HEK293 (cell line): ENCODE results near the gene DNAH11.

Experiments used
- CTCF ChIA-PET: fragments of 350-600 bp; formaldehyde crosslinking; extraction: SDS; loops from one replicate; lab custom pipeline; 2021; ENCODE audit warnings: antibody characterized with exemption; lab: Yijun Ruan, JAX
- POLR2A ChIA-PET: fragments of 300-600 bp; formaldehyde crosslinking; extraction: SDS; loops from one replicate; lab custom pipeline; 2020; ENCODE audit warnings: antibody characterized with exemption, inconsistent platforms; lab: Yijun Ruan, JAX
- H3K27ac ChIP-seq: fragments of 200-500 bp; sonication (Bioruptor generic); 2 replicates; pipeline ENCODE4 v1.5.1; 2014; ENCODE audit warnings: low read depth, low read length, control low read depth, inconsistent platforms; ENCODE audit errors: extremely low read depth
- H3K36me3 ChIP-seq, 2 experiments: fragments of 200-500 bp in 1 of 2; sonication (Bioruptor generic) in 1 of 2; 1 replicate in 1 of 2; 2 replicates in 1 of 2; pipeline ENCODE4 v1.5.1; 2014 to 2017; ENCODE audit warnings: inconsistent platforms in 2 of 2, low read length in 2 of 2; ENCODE audit not compliant: control insufficient read depth in 2 of 2, insufficient read depth in 1 of 2
- H3K4me1 ChIP-seq: fragments of 200-500 bp; sonication (Bioruptor generic); 2 replicates; pipeline ENCODE4 v1.5.1; 2014; ENCODE audit warnings: mild to moderate bottlenecking, low read length, inconsistent platforms; ENCODE audit not compliant: control insufficient read depth, insufficient read depth
- H3K4me3 ChIP-seq: 2 replicates; pipeline ENCODE4 v1.5.1; 2011; ENCODE audit warnings: low read depth, mild to moderate bottlenecking, control low read depth, low read length, moderate library complexity
- H3K9me3 ChIP-seq: fragments of 200-500 bp; sonication (Bioruptor generic); 2 replicates; pipeline ENCODE4 v1.5.1; 2014; ENCODE audit warnings: low read depth, low read length, inconsistent platforms; ENCODE audit not compliant: control insufficient read depth, insufficient read depth
- MYNN ChIP-seq: fragments of 450-650 bp; formaldehyde crosslinking; IDR thresholded peaks from 2 replicates; pipeline ENCODE4 v1.5.1; 2016; ENCODE audit warnings: missing biosample characterization, missing genetic modification characterization, borderline replicate concordance
- MZF1 ChIP-seq: fragments of 450-650 bp; formaldehyde crosslinking; IDR thresholded peaks from 2 replicates; pipeline ENCODE4 v1.5.1; 2017; ENCODE audit warnings: missing biosample characterization, missing genetic modification characterization, borderline replicate concordance
- RBAK ChIP-seq: fragments of 450-650 bp; formaldehyde crosslinking; IDR thresholded peaks from 2 replicates; pipeline ENCODE4 v1.5.1; 2016; ENCODE audit warnings: missing biosample characterization, missing genetic modification characterization
- SCRT2 ChIP-seq: fragments of 450-650 bp; formaldehyde crosslinking; IDR thresholded peaks from 2 replicates; pipeline ENCODE4 v1.5.1; 2016; ENCODE audit warnings: missing biosample characterization, missing genetic modification characterization
- SP2 ChIP-seq: fragments of 450-650 bp; formaldehyde crosslinking; IDR thresholded peaks from 2 replicates; pipeline ENCODE4 v1.5.1; 2016; ENCODE audit warnings: missing biosample characterization, missing genetic modification characterization
- ZNF175 ChIP-seq: fragments of 450-650 bp; formaldehyde crosslinking; IDR thresholded peaks from 2 replicates; pipeline ENCODE4 v1.5.1; 2016; ENCODE audit warnings: missing biosample characterization, missing genetic modification characterization
- ZNF19 ChIP-seq: fragments of 450-650 bp; formaldehyde crosslinking; IDR thresholded peaks from 2 replicates; pipeline ENCODE4; 2016; ENCODE audit warnings: missing biosample characterization, missing genetic modification characterization, low read depth
- ZNF202 ChIP-seq: fragments of 450-650 bp; formaldehyde crosslinking; IDR thresholded peaks from 2 replicates; pipeline ENCODE4 v1.5.1; 2016; ENCODE audit warnings: missing biosample characterization, missing genetic modification characterization, borderline replicate concordance
- ZNF24 ChIP-seq: fragments of 450-650 bp; formaldehyde crosslinking; IDR thresholded peaks from 2 replicates; pipeline ENCODE4 v1.5.1; 2016; ENCODE audit warnings: missing biosample characterization, missing genetic modification characterization
- ZNF366 ChIP-seq: fragments of 450-650 bp; formaldehyde crosslinking; conservative IDR thresholded peaks from 2 replicates; pipeline ENCODE4 v1.5.1; 2016; ENCODE audit warnings: missing biosample characterization, missing genetic modification characterization
- ZNF394 ChIP-seq: fragments of 450-650 bp; formaldehyde crosslinking; IDR thresholded peaks from 2 replicates; pipeline ENCODE4 v1.5.1; 2016; ENCODE audit warnings: missing biosample characterization, missing genetic modification characterization, mild to moderate bottlenecking, moderate library complexity, borderline replicate concordance
- ZNF529 ChIP-seq: fragments of 450-650 bp; formaldehyde crosslinking; IDR thresholded peaks from 2 replicates; pipeline ENCODE4 v1.5.1; 2017; ENCODE audit warnings: missing genetic modification characterization, missing biosample characterization; ENCODE audit not compliant: insufficient replicate concordance
- ZNF530 ChIP-seq: fragments of 450-650 bp; formaldehyde crosslinking; IDR thresholded peaks from 2 replicates; pipeline ENCODE4 v1.5.1; 2016; ENCODE audit warnings: low read depth, missing biosample characterization, missing genetic modification characterization
- ZNF596 ChIP-seq: fragments of 450-650 bp; IDR thresholded peaks from 2 replicates; pipeline ENCODE4 v1.5.0; 2018; ENCODE audit warnings: missing biosample characterization, mild to moderate bottlenecking, missing genetic modification characterization, moderate library complexity
- ZNF610 ChIP-seq: fragments of 450-650 bp; formaldehyde crosslinking; IDR thresholded peaks from 2 replicates; pipeline ENCODE4 v1.5.1; 2016; ENCODE audit warnings: missing biosample characterization, missing genetic modification characterization, borderline replicate concordance
- ZNF621 ChIP-seq: fragments of 450-650 bp; formaldehyde crosslinking; IDR thresholded peaks from 2 replicates; pipeline ENCODE4 v1.5.1; 2017; ENCODE audit warnings: missing biosample characterization, missing genetic modification characterization
- ZNF776 ChIP-seq: fragments of 450-650 bp; formaldehyde crosslinking; IDR thresholded peaks from 2 replicates; pipeline ENCODE4 v1.5.0; 2017; ENCODE audit warnings: missing biosample characterization, missing genetic modification characterization, borderline replicate concordance
- TF ChIP-seq, protein P1 (sequence below): fragments of 450-650 bp; formaldehyde crosslinking; IDR thresholded peaks from 2 replicates; pipeline ENCODE4 v1.5.1; 2016; ENCODE audit warnings: missing biosample characterization, missing genetic modification characterization
- TF ChIP-seq, protein P2 (sequence below): fragments of 450-650 bp; formaldehyde crosslinking; IDR thresholded peaks from 2 replicates; pipeline ENCODE4 v1.5.1; 2016; ENCODE audit warnings: missing biosample characterization, missing genetic modification characterization
- TF ChIP-seq, protein P3 (sequence below): fragments of 450-650 bp; formaldehyde crosslinking; conservative IDR thresholded peaks from 2 replicates; pipeline ENCODE4 v1.5.1; 2016; ENCODE audit warnings: low read depth, missing biosample characterization, missing genetic modification characterization
- TF ChIP-seq, protein P4 (sequence below): fragments of 450-650 bp; formaldehyde crosslinking; IDR thresholded peaks from 2 replicates; pipeline ENCODE4 v1.5.1; 2016; ENCODE audit warnings: missing biosample characterization, missing genetic modification characterization
- TF ChIP-seq, protein P5 (sequence below): fragments of 450-650 bp; formaldehyde crosslinking; IDR thresholded peaks from 2 replicates; pipeline ENCODE4 v1.5.1; 2016; ENCODE audit warnings: missing biosample characterization, missing genetic modification characterization
- TF ChIP-seq, protein P6 (sequence below): fragments of 450-650 bp; IDR thresholded peaks from 2 replicates; pipeline ENCODE4 v1.5.1; 2018; ENCODE audit warnings: missing biosample characterization, mild to moderate bottlenecking, missing genetic modification characterization

Gene DNAH11

DNA sequence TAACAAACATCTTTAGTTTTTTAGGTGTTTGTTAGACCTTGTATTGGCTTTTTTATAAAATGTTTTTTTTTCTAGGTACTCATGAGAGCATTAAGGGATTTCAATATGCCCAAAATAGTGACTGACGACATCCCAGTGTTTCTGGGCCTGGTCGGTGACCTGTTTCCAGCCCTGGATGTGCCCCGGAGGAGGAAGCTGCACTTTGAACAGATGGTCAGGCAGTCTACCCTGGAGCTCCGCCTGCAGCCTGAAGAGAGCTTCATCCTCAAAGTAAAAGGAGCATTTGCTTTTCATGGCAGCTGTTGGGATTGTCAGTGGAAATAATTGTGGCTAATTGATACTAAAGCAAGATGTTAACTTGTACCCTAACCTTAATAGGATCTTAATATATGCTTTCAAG is 161.5 kb downstream of the DNAH11 start:
- POLR2A ChIA-PET, result no interaction called here
- Histone ChIP-seq H3K27ac (no peak overlapping the region), H3K4me3 (no peak overlapping the region), H3K4me1 (no peaks in the 10 kb centered on the region), H3K36me3 (no peaks in the 10 kb centered on the region), H3K9me3 (no peaks in the 10 kb centered on the region)
- CTCF ChIA-PET, result interaction anchor here (0.8 kb wide), 1 partner anchor 117 kb away, joined by 5 read pairs; no protein-coding TSS in a partner anchor
- TF ChIP-seq, protein P1, sequence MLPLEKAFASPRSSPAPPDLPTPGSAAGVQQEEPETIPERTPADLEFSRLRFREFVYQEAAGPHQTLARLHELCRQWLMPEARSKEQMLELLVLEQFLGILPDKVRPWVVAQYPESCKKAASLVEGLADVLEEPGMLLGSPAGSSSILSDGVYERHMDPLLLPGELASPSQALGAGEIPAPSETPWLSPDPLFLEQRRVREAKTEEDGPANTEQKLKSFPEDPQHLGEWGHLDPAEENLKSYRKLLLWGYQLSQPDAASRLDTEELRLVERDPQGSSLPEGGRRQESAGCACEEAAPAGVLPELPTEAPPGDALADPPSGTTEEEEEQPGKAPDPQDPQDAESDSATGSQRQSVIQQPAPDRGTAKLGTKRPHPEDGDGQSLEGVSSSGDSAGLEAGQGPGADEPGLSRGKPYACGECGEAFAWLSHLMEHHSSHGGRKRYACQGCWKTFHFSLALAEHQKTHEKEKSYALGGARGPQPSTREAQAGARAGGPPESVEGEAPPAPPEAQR, result no peak
- TF ChIP-seq, protein P2, sequence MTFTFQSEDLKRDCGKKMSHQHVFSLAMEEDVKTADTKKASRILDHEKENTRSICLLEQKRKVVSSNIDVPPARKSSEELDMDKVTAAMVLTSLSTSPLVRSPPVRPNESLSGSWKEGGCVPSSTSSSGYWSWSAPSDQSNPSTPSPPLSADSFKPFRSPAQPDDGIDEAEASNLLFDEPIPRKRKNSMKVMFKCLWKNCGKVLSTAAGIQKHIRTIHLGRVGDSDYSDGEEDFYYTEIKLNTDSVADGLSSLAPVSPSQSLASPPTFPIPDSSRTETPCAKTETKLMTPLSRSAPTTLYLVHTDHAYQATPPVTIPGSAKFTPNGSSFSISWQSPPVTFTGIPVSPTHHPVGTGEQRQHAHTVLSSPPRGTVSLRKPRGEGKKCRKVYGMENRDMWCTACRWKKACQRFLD, result no peak
- TF ChIP-seq ZNF610 (no peak), SP2 (no peak), ZNF529 (tag by site-specific recombination) (no peak), ZNF202 (tag by site-specific recombination) (no peak), RBAK (tag by site-specific recombination) (no peak), ZNF24 (tag by site-specific recombination) (no peak), ZNF596 (no peak), ZNF394 (tag by site-specific recombination) (no peak), ZNF621 (no peak), SCRT2 (no peak), ZNF175 (tag by site-specific recombination) (no peak)
- TF ChIP-seq, protein P3, sequence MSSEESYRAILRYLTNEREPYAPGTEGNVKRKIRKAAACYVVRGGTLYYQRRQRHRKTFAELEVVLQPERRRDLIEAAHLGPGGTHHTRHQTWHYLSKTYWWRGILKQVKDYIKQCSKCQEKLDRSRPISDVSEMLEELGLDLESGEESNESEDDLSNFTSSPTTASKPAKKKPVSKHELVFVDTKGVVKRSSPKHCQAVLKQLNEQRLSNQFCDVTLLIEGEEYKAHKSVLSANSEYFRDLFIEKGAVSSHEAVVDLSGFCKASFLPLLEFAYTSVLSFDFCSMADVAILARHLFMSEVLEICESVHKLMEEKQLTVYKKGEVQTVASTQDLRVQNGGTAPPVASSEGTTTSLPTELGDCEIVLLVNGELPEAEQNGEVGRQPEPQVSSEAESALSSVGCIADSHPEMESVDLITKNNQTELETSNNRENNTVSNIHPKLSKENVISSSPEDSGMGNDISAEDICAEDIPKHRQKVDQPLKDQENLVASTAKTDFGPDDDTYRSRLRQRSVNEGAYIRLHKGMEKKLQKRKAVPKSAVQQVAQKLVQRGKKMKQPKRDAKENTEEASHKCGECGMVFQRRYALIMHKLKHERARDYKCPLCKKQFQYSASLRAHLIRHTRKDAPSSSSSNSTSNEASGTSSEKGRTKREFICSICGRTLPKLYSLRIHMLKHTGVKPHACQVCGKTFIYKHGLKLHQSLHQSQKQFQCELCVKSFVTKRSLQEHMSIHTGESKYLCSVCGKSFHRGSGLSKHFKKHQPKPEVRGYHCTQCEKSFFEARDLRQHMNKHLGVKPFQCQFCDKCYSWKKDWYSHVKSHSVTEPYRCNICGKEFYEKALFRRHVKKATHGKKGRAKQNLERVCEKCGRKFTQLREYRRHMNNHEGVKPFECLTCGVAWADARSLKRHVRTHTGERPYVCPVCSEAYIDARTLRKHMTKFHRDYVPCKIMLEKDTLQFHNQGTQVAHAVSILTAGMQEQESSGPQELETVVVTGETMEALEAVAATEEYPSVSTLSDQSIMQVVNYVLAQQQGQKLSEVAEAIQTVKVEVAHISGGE, result no peak

DNA sequence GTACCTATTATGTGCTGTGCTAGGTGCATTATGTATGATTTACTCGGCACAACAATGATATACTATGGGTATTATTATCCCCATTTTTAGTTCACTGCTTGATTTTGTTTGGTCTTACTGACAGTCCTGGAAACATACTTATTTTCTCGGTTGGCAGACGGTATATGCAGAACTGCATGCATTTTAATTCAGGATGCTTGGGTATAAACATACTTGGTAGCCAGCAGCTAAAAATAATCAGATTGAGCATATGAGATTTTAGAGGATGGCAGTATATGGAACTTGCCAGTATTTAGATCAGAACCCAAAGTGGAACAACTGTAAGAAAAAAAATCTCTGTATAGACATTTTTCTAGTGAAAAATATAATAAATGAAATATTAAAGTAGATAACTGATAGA is 163.3 kb downstream of the DNAH11 start:
- no peaks in the 10 kb centered on the region for H3K9me3 ChIP-seq
- no peak overlapping the region for H3K4me3 ChIP-seq
- no peak for TF ChIP-seq ZNF530
- TF ChIP-seq, protein P4, sequence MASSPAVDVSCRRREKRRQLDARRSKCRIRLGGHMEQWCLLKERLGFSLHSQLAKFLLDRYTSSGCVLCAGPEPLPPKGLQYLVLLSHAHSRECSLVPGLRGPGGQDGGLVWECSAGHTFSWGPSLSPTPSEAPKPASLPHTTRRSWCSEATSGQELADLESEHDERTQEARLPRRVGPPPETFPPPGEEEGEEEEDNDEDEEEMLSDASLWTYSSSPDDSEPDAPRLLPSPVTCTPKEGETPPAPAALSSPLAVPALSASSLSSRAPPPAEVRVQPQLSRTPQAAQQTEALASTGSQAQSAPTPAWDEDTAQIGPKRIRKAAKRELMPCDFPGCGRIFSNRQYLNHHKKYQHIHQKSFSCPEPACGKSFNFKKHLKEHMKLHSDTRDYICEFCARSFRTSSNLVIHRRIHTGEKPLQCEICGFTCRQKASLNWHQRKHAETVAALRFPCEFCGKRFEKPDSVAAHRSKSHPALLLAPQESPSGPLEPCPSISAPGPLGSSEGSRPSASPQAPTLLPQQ (tag by site-specific recombination), result no peak
- TF ChIP-seq ZNF366 (tag by site-specific recombination), result no peak
- TF ChIP-seq ZNF776 (tag by site-specific recombination), result no peak
- TF ChIP-seq MYNN (tag by site-specific recombination), result no peak
- no peak for TF ChIP-seq ZNF19 (tag by site-specific recombination)
- TF ChIP-seq, protein P5, sequence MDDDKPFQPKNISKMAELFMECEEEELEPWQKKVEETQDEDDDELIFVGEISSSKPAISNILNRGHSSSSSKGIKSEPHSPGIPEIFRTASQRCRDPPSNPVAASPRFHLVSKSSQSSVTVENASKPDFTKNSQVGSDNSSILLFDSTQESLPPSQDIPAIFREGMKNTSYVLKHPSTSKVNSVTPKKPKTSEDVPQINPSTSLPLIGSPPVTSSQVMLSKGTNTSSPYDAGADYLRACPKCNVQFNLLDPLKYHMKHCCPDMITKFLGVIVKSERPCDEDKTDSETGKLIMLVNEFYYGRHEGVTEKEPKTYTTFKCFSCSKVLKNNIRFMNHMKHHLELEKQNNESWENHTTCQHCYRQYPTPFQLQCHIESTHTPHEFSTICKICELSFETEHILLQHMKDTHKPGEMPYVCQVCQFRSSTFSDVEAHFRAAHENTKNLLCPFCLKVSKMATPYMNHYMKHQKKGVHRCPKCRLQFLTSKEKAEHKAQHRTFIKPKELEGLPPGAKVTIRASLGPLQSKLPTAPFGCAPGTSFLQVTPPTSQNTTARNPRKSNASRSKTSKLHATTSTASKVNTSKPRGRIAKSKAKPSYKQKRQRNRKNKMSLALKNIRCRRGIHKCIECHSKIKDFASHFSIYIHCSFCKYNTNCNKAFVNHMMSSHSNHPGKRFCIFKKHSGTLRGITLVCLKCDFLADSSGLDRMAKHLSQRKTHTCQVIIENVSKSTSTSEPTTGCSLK, result no peak
- TF ChIP-seq MZF1, result no peak
- TF ChIP-seq, protein P6, sequence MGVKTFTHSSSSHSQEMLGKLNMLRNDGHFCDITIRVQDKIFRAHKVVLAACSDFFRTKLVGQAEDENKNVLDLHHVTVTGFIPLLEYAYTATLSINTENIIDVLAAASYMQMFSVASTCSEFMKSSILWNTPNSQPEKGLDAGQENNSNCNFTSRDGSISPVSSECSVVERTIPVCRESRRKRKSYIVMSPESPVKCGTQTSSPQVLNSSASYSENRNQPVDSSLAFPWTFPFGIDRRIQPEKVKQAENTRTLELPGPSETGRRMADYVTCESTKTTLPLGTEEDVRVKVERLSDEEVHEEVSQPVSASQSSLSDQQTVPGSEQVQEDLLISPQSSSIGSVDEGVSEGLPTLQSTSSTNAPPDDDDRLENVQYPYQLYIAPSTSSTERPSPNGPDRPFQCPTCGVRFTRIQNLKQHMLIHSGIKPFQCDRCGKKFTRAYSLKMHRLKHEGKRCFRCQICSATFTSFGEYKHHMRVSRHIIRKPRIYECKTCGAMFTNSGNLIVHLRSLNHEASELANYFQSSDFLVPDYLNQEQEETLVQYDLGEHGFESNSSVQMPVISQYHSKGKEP, result no peak
- ChIA-PET POLR2A (no interaction called here), CTCF (no interaction called here)
- no peaks in the 10 kb centered on the region for H3K4me1 ChIP-seq
- no peaks in the 10 kb centered on the region for H3K36me3 ChIP-seq
- H3K27ac ChIP-seq, result no peak overlapping the region
